GM21360 (cell line): ENCODE measurements around the gene LCAT.

Experiments used
- ATAC-seq: cut with Tn5 transposase; IDR thresholded peaks from one replicate; pipeline ENCODE4 v1.9.1; 2021; ENCODE audit warnings: mild to moderate bottlenecking, moderate library complexity; ENCODE audit not compliant: unreplicated experiment

Gene LCAT

DNA sequence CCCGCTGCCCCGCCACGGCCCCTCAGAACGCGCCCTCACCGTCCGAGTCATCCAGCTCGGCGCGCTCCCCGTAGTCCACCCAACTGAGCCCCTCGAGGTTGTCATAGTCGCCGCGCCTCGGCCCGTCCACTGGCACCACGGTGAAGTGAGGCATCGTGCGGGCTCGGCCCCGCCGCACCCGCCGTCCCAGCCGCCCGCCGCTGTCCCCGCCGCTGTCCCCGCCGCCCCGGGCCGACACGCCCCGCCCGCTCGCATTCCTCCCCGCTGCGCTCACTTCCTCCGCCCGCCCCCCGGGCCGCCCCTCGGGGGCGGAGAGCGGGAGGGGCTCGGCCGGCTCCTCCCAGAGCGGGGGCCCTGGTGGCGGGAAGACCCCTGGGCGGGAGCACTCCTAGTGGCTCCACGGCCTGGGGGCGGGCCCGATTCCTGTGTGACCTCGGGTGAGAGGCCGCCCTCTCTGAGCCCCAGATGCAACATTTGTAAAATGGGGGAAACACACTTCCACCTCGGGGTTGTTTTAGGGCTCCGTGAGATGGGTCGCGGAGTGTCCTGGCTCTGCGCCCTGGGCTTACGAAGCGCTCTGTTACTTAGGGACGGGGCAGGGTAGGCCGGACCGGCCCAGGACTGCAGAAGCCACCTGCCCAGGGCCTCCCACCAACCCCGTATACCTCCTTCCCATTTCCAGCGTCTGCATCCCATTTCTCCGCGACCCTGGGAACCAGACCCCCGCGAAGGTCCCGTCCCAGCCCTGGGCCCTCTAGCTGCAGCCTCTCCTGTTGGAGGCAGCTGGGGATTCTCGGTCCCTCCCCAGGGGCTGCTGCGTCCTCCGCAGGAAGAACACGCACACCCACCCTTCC lies 24.7 kb upstream of the LCAT start, which contains the start of gene SLC12A4:
TSS of gene SLC12A4 (minus strand) at position 238 of the 854 bp plus-strand sequence. CDS start at position 154, 84 bp downstream.
- peak; percentile 68 for ATAC-seq

DNA sequence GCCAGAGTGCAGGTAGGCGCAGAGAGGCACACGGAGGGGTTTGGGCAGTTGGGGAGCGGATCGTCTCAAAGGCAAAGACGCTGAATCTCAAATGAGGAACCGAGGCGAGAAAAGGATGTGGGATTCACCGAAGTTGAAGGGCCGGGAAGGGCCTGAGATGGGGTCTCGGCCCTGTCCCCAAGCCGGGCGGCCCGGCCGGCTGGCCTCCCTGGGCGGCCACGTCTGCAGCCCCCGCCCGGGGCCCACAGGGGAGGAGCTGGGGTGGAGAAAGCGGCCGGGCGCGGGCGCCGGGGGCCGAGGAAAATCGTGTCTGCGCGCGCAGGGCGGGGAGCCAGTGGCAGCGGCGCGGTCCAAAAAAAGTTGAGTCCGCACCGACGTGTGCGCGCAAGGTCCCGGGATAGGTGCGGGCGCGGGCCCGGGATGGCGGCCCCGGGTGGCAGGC lies 24.1 kb upstream of the LCAT start:
- peak; percentile 10 for ATAC-seq

DNA sequence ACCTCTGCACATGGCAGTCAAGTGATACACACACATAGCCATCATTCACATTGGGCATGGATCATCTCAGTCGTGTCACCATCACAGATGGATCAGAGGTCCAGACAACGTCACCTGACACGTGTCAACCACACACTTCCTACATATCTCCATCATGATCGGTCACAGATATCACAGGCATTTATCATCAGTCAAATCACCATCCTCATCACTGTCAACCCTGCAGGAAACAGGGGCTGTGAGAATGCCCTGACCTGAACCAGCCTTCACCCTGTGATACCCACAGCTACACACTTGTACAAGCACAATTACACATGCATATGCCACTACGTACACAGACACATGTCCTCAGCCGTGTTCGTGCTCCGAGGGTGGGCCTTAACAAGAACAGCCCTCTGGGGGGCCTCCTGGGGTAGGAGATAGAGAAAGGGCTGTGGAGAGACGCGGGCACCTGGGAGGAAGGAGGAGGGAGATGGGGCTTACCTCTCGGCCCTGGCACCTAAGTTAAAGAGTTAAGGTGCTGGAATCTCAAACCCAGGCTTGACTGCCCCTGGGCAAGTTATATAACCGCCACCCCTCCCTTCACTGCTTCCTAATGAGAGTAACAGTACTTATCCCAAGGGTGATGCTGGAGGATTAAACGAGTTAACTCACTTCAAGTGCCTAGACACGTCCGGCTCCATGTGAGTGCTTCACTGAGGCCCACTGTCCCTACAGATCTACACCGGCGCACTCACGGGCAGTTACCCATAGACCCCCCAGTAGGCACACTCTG lies 23.4 kb upstream of the LCAT start:
- no peak for ATAC-seq

DNA sequence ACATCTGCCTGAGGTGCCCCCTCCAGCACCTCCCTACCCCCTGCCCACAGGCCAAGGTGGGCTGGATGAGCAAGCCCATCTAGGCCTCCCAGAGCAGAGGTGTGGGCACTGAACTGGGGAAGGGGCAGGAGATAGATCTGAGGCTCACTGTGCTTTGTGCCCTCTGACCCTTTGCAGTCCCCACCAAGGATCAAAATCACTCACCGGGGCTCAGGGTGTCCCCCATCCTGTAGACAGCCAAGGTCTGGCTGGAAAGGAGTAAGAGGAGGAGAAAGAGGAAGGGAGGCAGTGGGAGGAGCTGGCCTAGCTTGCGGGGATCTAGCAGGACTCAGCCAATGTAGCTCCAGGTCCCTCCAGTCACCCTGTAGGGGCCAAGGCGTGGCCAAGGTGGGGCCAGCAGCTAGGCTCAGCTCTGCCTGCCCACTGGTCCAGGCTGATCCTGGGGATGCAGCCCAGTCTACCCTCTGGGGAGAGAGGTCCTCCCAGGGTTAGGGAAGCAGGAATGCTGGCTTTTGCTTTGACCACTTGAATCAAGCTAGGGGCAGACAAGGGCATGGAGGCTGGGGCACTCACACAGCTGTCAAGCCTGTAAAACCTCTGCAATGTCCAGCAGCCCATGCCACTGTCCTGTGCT lies 22.7 kb upstream of the LCAT start:
- ATAC-seq: no peak

DNA sequence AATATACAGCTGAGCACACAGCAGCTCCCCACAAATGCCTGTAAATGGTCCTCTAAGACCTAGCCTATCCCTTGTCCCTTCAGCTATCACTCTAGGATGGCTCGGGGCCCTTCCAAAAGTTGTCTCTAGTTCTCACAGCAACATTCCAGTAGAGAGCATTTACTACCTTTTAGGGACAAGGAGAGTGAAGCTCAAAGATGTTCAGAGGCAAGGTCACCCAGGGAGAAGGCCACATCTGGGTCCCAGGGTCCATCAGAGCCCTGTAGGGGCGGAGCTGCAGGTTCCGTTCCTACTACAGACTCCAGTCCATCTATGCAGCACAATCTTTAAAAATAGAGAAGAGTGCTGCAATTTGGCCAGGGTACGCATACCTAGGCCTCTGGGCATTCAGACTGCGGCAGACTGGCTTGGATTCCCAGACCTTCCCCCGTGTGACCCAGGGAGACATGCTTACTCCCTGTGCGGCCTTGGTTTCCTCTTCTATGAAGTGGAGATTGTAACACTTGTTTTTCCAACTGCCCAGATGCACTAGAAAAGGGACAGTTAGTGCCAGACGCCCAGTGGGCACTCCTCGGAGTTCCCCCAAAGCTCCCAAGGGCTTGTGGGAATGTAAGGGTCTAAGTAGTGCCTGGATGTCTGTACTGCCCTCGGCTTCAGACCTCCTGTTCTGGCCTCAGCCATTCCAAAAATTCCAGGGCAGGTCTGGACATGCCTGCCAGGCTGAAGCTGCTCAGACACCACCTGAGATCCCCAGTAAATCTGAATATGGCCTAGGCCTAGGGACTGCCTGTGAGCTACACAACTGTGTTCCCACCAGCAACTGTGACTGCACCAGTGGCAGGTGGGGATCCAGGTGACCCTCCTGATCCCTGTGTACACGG lies 22.0 kb upstream of the LCAT start:
- ATAC-seq: no peak

DNA sequence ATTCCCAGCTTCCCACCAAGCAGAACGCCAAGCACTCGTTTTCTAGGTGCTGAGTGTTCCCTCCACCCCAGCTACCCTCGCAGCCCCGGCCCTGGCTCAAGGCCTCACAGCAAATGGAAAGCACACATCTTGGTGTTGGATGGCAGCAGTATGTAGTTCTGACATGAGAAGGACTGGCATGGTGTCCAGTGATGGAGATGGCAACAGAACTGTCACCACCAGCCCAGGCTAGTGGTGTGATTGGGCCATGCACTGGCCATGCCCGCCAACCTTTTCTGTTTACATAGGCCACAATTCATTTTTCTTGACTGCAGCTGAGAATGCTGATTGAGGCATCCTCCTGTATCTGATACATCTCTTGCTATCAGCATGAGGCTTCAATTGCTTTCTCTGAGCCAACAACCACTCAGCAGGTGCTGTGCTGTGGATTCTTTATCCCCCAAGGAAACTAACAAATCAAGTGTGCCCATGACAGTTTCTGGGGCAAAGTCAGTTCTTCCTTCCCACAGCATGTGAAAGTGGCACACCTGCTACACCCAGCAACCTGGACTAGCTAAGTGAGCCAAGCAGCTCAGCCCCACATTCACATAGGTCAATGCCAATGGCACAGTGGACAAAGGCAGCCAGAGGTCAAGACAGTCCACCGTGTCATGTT lies 20.7 kb upstream of the LCAT start:
- ATAC-seq: no peak

DNA sequence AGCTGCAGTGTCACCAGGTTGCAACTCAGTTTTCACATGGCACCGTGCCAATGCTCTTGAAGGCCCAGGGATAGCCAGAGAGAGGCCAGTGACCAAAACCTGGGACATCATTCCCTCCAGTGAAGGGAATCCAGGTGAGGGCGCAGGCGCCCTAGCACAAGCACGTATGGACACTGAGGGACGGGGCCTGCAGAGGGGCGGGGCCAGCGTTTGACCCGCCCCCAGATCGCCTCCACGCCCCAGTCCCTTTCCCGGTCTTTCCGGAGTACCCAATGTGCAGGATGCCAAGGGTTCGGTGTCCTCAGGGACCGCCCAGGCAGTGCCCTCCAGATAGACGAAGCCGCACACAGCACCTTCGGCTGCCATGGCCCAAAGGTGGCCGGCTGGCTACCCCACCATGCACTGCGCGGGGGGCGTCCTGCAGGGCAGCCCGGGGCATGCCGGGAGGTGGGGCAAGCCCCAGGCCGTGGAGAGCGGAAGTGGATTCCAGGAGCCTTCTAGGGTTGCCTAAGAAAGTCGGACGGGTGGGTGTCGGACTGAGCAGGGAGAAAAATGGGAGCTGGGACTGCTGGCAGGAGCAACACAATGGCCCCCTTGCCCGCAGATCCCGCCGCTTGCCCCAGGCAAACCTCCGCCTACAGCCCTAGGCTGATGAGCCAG lies 19.9 kb upstream of the LCAT start:
- ATAC-seq: no peak

DNA sequence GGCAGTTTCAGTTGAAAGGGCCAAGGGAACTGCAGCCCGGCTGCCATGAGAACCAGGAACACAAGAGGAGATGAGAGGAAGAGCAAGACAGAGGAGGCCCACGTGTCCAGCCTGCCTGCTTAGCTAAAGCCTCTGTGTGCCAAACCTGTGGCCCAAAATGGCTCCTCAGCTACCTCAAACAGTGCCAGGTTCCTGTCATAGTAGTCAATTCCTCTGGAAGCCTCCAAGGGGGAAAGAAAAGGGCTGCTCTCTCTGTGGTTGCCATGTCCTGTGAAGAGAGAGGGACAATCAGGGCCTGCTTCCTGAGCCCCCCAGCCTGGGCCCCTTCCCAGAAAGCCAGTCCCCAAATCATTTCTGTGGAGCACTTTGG lies 19.4 kb upstream of the LCAT start:
- no peak for ATAC-seq

DNA sequence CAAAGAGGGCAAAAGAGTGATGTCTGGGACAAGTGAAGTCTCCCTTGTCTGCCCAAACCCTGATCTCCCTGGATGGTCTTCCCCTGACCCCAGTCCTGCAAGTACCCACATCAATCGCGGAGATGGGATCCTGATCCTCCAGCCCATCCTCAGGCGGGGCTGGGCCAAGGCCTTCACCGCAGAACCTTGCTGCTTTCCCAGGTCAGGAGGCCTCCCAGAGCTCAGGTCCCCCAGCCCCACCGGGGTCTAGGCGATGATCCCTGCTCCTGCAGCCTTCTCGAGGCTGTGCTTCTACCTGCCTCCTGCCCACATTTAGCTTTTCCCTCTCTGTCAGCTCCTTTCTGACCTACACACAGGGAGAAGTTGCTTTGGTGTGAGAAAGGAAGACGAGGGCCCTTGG lies 18.2 kb upstream of the LCAT start:
- ATAC-seq: no peak

DNA sequence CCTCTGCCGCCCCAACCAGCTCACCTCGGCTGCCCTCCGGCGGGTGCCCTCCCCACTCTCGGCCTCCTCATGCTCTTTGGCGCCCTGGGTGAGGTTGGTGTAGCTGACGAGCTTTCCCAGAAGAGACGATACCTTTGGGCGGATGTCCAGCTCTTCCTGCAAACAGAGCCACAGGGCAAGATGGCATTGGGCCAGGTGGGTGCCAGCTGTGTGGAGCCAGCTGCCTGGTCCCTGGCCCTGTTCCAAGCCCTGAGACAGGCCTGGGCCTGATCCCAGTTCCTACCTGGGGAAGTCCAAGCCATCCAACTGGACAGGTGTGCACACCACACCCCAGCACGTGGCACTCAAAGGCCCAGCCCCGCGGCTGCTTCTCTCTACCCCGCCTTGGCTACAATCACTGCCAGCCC lies 17.6 kb upstream of the LCAT start:
- no peak for ATAC-seq

DNA sequence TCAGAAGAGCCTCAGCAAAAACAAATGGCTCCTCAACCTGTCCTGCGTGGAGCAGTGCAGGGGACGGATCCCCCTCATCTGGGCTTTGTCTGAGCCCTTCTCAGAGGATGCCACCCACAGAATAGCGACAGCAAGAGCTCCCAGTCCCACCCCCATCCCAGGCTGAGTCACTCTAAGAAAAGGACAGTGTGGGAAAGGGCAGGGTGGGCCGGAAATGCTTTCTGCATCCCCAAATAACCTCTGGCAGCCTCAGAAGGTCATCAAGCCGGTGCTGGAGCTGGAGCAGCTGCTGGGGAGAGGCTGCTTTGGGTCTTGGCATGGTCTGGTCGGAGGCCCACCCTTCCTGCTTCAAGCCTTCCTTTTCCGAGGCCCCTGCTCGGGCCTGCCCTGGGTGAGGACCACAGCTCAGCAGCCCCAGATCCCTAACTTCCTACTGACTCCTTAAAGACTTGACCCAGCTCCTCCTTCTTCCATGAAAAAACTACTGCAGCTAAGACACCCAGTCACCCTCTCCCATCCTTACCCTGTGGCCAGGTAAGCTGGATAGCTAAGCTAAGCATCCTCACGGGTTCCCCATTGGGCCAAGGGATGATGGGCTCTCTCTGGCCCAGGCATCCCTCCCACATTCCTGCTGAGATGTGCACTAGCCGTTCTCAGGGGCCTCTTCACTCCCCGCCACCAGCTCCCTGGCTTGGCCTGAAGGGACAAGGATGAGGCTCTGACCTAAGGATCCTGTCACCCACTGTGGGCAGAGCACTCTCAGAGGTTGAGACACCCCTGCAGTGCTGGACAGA lies 15.8 kb upstream of the LCAT start:
- no peak for ATAC-seq

DNA sequence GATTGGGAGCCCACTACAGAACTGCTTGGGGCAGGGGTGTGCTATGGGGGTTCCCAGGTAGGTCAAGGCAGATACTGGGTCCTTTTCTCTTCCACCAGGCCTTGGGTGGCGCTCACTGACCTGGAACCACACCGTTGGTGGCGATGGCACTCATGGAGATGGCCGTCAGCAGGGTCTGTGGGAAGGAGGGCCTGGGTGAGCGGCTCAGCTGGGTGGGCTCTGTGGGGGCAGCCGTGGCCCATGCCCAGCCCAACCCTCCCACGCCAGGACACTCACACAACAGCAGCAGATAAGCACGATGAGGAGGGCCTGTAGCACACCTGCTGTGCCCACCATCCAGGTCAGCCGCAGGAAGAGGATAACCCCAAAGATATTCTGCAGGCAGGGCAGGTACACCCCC lies 13.7 kb upstream of the LCAT start:
- ATAC-seq: no peak

DNA sequence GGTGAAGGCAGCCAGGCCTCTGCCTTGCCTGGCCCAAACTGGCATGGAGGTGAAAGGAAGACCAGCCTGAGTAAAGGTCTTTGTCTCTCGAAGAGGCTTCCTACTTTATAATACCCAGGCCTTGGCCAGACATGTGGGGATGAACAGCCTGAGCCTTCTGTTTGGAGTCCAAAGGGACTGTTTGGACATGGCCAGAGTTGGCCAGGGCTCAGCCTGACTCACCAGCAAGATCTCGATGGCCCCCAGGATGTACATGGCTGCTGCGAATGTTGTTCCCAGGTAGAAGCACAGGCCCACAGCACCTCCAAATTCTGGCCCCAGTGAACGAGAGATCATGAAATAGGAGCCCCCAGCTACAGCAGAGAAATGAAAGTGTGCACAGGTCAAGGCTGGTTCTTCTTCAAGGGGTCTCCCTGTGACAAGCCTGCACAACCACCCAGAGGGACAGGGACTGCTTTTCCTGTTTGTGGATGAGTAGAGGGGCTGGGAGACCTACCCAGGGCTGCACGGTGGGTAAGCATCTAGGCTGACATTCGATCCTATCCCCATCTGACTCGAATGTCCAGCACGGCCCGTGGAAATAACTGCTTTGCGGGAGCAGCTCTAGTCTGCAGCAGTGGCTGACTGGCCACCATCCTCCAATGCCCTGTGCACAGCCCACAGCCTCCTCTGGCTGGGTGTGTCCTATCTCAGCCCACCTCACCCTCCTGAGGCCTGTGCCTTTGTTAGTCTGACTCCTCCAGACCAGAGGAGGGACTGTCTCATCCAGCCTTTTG lies 10.7 kb upstream of the LCAT start:
- ATAC-seq: no peak

DNA sequence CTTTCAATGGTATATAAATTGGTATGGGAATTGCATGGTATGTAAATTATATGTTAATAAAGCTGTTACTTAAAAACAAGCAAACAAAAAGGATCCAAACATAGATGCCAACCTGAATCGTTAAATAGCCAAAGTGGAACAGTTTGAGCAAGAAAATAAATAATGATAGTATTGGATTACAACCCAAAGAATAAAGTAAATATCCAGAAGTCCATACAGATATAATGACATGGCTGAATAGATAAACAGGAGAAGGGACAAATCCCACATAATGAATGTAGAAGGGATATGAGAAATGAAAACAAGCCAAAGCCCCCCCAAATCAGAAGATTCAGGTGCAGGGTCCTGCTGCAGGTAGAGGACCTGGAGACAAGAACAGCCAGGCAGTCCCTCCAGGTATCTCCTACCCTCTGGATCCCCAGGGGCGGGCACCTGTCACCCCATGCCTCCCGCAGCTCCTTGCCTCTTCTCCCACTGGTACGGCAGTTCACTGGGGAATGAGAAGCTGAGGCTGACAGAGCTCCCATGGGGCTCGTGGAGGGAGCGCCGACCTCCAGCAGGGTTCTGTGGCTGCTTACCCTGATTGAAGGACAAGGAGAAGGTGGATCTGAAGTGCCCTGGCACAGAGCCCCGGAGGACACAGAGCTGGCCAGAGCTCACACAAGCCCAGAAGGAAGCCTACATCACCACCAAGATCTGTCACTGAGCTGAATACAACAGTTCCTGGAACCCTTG lies 9.9 kb upstream of the LCAT start:
- no peak for ATAC-seq

DNA sequence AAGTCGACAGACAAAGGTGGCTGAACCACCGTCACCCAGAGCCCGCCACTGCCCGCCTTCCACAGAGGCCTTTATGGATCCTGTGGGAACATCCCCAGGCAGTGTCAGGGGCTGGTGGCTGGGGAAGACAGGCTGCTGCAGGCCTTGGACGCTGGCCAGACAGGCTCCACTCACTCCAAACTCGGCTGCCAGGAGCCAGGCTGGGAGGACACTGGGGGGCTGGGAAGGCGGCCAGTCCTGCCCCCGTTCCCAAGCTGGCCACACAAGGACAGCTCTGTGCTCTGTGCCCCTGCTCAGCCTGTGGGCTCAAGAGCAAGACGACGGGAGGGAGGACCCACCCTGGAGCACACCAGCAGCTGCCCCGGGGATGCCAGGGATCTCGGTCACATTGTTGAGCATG lies 7.6 kb upstream of the LCAT start:
- no peak for ATAC-seq

DNA sequence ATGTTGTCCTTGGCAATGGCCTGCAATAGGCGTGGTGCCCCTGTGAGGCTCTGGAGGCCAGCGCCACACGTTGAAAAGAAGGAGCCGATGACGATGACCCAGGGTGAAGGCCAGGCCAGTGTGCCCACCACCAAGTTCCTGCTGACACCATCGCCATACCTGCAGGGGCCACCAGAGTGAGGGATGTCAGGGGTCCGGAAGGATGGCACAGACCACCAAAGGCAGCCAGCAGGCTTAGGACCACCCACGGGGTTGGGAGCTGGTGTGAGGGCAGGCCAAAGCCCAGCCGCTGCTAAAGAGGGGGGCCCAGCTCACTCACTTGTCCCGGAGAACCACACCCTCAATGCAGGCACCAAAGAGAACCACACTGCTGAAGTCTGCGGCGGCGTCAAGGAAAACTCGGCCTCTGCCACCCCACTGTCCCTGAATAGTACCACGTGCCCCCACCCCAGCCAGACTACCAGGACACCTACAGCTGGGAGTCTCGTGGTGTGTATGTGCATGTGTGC lies 6.5 kb upstream of the LCAT start:
- no peak for ATAC-seq

DNA sequence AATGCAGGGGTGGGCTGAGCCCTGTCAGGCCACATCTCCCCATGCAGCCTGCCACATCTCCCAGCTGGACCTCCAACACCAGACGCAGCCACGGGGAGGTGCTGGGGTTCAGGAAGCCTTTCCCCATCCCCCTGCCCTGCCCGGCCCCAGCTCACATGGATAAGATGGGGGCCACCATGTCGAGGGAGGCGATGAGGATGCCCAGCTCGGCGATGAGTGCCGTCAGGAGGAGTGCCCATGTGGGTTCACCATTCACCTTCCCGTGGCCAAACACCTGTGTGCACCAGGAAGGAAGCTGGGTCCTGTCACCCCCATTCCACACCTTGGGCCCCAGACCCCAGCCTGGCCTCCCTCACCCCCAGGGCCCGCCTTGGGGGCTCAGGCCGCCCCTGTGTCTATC lies 5.7 kb upstream of the LCAT start:
- no peak for ATAC-seq
